Articular chondrocyte of knee joint (primary cell): ENCODE measurements around the gene ZNF677. TPM values are rescaled to one million over a fixed set of nuclear protein-coding genes. Genes with fewer than 3 reads are reported as not detected.

Source experiments
- total RNA-seq: library from RNA; depleted of rRNA; stranded (reverse); fragments of >200 nt; gene quantifications from 2 replicates; pipeline ENCODE4 v1.2.3, GENCODE V29; 2012

Gene ZNF677
- 19.9 and 22.5 TPM in 2 replicates for total RNA-seq

DNA sequence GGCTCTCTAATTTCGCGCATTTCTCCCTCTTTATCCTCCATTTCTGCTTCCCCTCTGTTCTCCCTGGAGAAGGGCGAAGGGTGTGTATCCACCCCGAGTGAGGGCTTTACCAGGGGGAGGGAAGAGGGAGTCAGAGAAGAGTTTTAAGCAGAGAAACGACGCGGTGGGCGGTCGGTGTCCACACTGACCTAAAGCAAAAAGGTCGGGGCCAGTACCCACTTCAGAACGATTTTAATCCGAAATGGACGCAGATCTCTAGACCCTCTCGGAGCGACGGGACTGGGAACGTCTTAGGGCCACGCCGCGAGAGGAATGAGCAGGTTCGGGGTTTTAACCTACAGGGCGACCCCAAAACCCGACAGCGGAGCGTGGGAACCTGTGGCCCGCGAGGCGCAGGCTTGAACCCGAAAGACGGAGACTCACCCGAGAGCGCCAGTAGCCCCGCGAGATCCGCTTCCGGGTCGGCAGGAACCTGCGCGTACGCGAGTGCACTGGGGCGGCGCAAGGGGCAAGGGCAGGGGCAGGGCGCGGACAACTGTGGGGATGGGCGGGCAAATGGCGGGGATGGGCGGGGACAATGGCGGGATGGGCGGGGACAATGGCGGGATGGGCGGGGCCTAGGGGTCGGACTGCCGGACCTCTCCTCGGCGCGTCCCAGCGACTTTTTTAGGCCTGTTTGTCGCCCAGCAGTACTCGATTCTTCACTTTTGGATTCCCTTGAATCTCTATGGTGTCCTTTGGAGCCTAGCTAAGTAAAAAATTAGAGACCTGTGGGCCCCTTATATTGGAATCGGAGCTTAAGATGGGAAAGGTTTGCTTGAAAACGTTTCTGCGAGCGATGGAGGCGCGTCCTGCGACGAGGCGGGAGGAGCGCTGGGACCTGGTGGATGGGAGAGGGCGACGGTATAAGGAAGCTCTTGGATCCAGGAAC, at the start of gene ZNF677:
ZNF677 (minus strand) TSS at position 463 of the 931 bp plus-strand sequence. CDS start 3,323 bp downstream, outside the sequence.

DNA sequence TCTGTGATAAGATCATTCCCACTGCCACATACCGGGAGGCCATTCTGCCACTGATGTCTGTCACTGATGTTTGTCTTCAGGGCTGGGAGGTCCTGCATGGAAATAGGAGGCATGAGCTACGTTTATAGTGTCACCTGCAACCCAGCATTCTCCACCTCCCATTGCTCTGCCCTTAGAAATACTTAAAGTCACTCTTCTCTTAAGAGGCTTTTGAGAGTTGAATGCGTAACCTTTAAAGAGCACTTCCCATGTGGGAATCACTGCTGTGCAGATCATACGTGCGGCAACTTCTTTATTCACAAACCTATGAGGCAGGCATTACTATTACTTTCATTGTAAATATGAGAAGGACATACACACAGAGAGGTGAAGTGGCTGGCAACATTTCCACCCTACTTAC, 12.9 kb upstream of the ZNF677 start, which contains the start of gene VN1R4:
VN1R4 (minus strand) TSS at position 101 of the 400 bp plus-strand sequence; CDS start at position 43, 58 bp downstream.

DNA sequence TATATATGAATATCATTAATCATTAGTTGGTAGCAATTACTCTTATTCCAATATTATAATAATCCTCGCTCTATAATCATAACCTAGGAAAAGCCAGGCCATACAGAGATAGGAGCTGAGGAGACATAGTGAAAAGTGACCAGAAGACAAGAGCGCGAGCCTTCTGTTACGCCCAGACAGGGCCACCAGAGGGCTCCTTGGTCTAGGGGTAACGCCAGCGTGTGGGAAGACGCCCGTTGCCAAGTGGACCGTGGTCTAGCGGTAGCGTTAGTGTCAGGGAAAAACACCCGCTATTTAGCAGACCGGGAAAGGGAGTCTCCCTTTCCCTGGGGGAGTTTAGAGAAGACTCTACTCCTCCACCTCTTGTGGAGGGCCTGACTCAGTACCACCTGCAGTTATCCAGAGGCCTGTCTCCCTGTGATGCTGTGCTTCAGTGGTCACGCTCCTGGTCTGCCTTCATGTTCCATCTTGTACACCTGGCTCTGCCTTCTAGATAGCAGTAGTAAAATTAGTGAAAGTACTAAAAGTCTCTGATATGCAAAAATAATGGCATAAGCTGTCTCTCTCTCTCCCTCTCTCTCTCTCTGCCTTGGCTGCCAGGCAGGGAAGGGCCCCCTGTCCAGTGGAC, 3.2 kb upstream of the ZNF677 start, which contains the start of gene VN1R2:
VN1R2 (plus strand) TSS at position 578 of the 628 bp plus-strand sequence. CDS start 84 bp downstream, outside the sequence.

GRCh38 chr19:53192771-53193534, 61.7 kb downstream of the ZNF677 start, which contains the start of gene ZNF665:
TSS of gene ZNF665 (minus strand) at chr19:53193358. CDS start at chr19:53182898, 10,460 bp downstream.

Other genes with a start within 250 kb of the ZNF677 start
- gene ERVV-1, start 241.0 kb downstream of the ZNF677 start, total RNA-seq: not detected in 2 replicates
- not detected in 2 replicates for gene ERVV-2, start 210.1 kb downstream of the ZNF677 start, total RNA-seq
- 47.6 and 59.7 TPM in 2 replicates for gene ZNF160, start 151.5 kb downstream of the ZNF677 start, total RNA-seq
- gene ZNF415, start 122.0 kb downstream of the ZNF677 start, total RNA-seq: 10.1 and 18.5 TPM in 2 replicates
- 11.0 and 12.0 TPM in 2 replicates for gene ZNF347, start 95.8 kb downstream of the ZNF677 start, total RNA-seq
- 3.0 and 6.5 TPM in 2 replicates for gene ZNF665, start 61.5 kb downstream of the ZNF677 start, total RNA-seq
- not detected in 2 replicates for gene VN1R2, start 3.4 kb upstream of the ZNF677 start, total RNA-seq
- gene VN1R4, start 12.8 kb upstream of the ZNF677 start, total RNA-seq: not detected in 2 replicates
- 9.0 and 11.1 TPM in 2 replicates for gene ZNF845, start 78.9 kb upstream of the ZNF677 start, total RNA-seq
- gene ZNF525, start 110.8 kb upstream of the ZNF677 start, total RNA-seq: 6.4 and 9.1 TPM in 2 replicates
- 12.8 and 14.9 TPM in 2 replicates for gene ZNF765, start 140.3 kb upstream of the ZNF677 start, total RNA-seq
- gene ZNF761, start 177.1 kb upstream of the ZNF677 start, total RNA-seq: 12.9 and 16.6 TPM in 2 replicates
- gene ZNF813, start 212.9 kb upstream of the ZNF677 start, total RNA-seq: 4.4 and 4.9 TPM in 2 replicates